Activated CD4-positive, alpha-beta T cell treated with anti-CD3 and anti-CD28 coated beads for 4 hours (primary cell): Measurements from ENCODE around the gene OR5M8.

ENCODE experiments used
- DNase-seq, 2 donors: peaks; one replicate each; pipeline ENCODE4 v3.0.0-alpha.2; 2020

OR5M8 gene

GRCh38 chr11:56491270-56491669 is at the start of gene OR5M8:
Gene OR5M8 (minus strand): TSS chr11:56491370. CDS start chr11:56491370, 0 bp downstream.
- no peak for DNase-seq

DNA sequence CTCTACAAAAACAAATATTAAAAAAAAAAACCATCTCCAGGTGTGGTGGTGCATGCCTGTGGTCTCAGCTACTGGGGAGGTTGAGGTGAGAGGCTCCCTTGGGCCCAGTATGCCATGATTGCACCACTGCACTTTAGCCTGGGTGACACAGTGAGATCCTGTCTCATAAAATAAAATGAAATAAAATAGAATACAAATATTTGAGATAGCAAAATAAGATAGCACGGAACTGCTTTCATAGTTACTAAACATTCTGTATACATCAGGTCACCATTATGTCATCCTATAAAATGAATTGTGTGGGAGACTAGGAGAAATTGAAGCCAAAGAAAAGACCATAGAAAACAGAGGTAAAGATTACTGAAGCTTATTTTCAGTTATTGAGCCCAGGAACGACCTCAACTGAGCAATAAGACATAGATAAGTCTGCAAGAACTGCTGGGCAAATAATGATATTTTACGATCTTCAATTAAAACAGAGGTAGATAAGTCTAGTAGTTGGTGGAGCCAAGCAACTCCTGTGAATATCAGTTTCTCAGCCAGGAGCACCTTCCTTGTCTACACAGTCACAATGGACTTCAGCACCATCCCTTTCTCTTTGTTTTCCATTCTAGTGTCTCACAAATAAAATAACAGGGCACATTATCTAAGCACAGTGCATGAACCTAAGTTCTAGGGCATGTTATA is 42.0 kb upstream of the OR5M8 start:
- DNase-seq = no peak

- no peak for DNase-seq
Observed at GRCh38 chr11:56531856-56532255, 40.7 kb upstream of the OR5M8 start.

DNA sequence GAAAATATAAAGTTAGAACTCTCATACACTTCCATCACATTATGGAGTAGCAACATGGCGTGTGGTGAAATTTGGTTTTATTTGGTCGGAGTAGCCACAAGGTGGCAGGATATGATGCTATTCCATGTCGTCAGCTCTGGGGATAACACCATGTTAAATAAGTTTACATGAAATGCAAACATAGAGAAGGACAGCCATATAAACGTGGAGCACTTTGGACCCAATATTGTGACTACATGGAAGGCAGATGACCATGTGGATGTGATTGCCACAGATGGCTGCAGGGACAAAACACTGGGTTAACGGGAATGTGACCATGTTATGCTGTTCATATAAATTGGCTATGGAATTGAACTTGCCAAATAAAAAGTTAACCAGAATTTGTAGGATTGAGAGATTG is 30.8 kb upstream of the OR5M8 start:
- no peak for DNase-seq

- no peak for DNase-seq
Observed at GRCh38 chr11:56513280-56513679, 22.1 kb upstream of the OR5M8 start.

GRCh38 chr11:56509439-56509838 is 18.3 kb upstream of the OR5M8 start:
- no peak for DNase-seq

- DNase-seq = no peak
Observed at GRCh38 chr11:56497010-56497409, 5.8 kb upstream of the OR5M8 start.

- no peak for DNase-seq
Observed at GRCh38 chr11:56495117-56495516, 3.9 kb upstream of the OR5M8 start.

DNA sequence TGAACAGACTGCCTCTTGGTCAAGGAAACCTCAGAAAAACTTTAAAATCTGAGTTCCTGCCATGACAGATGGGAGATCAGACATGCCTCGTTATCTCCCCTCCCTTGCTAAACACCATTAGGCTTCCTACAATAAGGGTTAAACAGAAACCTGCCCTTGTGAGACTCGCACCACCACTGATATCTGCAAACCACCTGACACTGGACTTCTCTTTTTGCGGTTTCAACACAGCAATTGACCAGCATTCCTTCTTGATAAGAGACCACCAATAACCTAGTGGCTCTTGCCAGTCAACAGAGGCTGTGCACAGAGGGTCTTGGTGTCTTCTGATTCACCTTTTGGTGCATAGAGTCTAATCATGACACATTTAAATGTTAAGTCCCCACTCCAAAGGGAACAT is 4.4 kb downstream of the OR5M8 start:
- DNase-seq = no peak

- no peak for DNase-seq
Observed at GRCh38 chr11:56474729-56475235, 16.4 kb downstream of the OR5M8 start.

DNA sequence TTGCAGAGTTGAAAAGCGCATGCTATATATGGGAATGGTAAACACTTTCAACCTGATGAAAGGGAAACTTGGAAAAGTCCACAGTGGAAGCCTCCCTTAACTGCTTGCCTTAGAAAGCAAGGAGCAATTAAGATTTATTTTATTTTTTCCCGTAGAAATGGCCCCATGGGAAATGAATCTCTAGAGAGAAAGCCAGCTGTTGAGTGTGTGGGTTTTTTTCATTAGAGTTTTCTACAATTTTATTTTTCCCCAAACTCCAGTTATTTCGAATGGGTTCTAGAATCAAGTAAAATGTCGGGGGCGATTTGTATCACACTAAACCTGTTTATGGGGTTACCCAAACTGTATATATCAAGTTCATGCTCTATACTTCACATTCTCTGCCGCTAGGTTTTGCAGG is 17.9 kb downstream of the OR5M8 start, which contains the start of gene OR5M3:
OR5M3 (minus strand) TSS at position 101 of the 400 bp plus-strand sequence. CDS start 2,855 bp downstream, outside the sequence.
- no peak for DNase-seq

DNA sequence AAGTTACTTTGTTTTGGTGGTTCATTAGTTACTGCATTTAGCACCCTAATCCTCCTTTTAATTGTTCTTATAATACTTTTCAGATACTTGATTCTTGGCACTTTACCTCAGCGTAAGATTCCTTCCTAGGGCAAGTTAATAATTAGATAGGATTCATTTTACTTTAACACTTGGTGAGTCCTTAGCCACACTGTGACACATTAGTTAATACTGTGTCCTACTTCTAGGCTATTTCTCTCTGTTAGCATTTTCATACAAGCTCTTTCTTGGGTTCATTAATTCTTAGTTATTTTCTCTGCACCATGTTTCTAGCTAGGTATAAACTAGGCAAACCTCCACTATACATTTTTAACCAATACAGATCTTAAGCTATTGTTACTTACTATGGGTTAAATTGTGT is 34.1 kb downstream of the OR5M8 start:
- no peak for DNase-seq

GRCh38 chr11:56453521-56453920 is 37.6 kb downstream of the OR5M8 start:
- DNase-seq = no peak
